SK-N-SH treated with all-trans-retinoic acid at 6 μM for 48 hours (cell line): ENCODE results near the gene MRGPRF.

Experiments used
- ATAC-seq: fragments of 200-7000 bp; cut with Tn5 transposase; 3 replicates; pipeline ENCODE4 v1.9.1; 2020; ENCODE audit warnings: mild to moderate bottlenecking, moderate library complexity
- BACH2 ChIP-seq: fragments of 250-450 bp; sonication (Bioruptor Pico); IDR thresholded peaks from 2 replicates; pipeline ENCODE4 v1.9.0; 2021; ENCODE audit warnings: mild to moderate bottlenecking, borderline replicate concordance
- ESRRG ChIP-seq: fragments of 250-450 bp; sonication (Bioruptor Pico); IDR thresholded peaks from 2 replicates; pipeline ENCODE4 v1.6.1; 2021; ENCODE audit warnings: mild to moderate bottlenecking
- GLIS3 ChIP-seq: fragments of 250-450 bp; sonication (Bioruptor Pico); IDR thresholded peaks from 2 replicates; pipeline ENCODE4 v1.5.0; 2020; ENCODE audit warnings: mild to moderate bottlenecking, moderate library complexity
- ISL1 ChIP-seq: fragments of 250-450 bp; sonication (Bioruptor Pico); IDR thresholded peaks from 2 replicates; pipeline ENCODE4 v2.1.2; 2022; ENCODE audit warnings: mild to moderate bottlenecking, moderate library complexity
- PATZ1 ChIP-seq: fragments of 250-450 bp; sonication (Bioruptor Pico); IDR thresholded peaks from 2 replicates; pipeline ENCODE4 v1.8.0; 2020; ENCODE audit warnings: mild to moderate bottlenecking, moderate library complexity, borderline replicate concordance
- PPARA ChIP-seq: fragments of 250-450 bp; sonication (Bioruptor Pico); IDR thresholded peaks from 2 replicates; pipeline ENCODE4 v1.5.0; 2020; ENCODE audit warnings: mild to moderate bottlenecking, borderline replicate concordance
- SNAI2 ChIP-seq: fragments of 250-450 bp; sonication (Bioruptor Pico); IDR thresholded peaks from 2 replicates; pipeline ENCODE4 v1.5.0; 2020; ENCODE audit warnings: mild to moderate bottlenecking, moderate library complexity
- TSHZ2 ChIP-seq: fragments of 250-450 bp; sonication (Bioruptor Pico); IDR thresholded peaks from 2 replicates; pipeline ENCODE4 v1.5.0; 2020; ENCODE audit warnings: mild to moderate bottlenecking, moderate library complexity
- ZC3H10 ChIP-seq: fragments of 250-450 bp; sonication (Bioruptor Pico); IDR thresholded peaks from 2 replicates; pipeline ENCODE4 v1.5.1; 2021; ENCODE audit warnings: mild to moderate bottlenecking, moderate library complexity
- ZFP30 ChIP-seq: fragments of 450-650 bp; formaldehyde crosslinking; IDR thresholded peaks from 2 replicates; pipeline ENCODE4 v1.5.0; 2022; ENCODE audit warnings: mild to moderate bottlenecking, moderate library complexity
- ZNF565 ChIP-seq: fragments of 450-650 bp; formaldehyde crosslinking; conservative IDR thresholded peaks from 2 replicates; pipeline ENCODE4 v1.5.0; 2020; ENCODE audit warnings: low read depth, mild to moderate bottlenecking, moderate library complexity
- ZNF8 ChIP-seq: fragments of 450-650 bp; formaldehyde crosslinking; IDR thresholded peaks from 2 replicates; pipeline ENCODE4 v1.5.0; 2020; ENCODE audit warnings: mild to moderate bottlenecking, moderate library complexity
- TF ChIP-seq, protein P1 (sequence below): fragments of 250-450 bp; sonication (Bioruptor Pico); IDR thresholded peaks from 2 replicates; pipeline ENCODE4 v1.8.0; 2021; ENCODE audit warnings: low read depth, mild to moderate bottlenecking, moderate library complexity, borderline replicate concordance
- TF ChIP-seq, protein P2 (sequence below): fragments of 250-450 bp; sonication (Bioruptor Pico); IDR thresholded peaks from 2 replicates; pipeline ENCODE4 v1.5.1; 2021; ENCODE audit warnings: mild to moderate bottlenecking, moderate library complexity
- TF ChIP-seq, protein P3 (sequence below): fragments of 250-450 bp; sonication (Bioruptor Pico); IDR thresholded peaks from 2 replicates; pipeline ENCODE4 v1.5.1; 2020; ENCODE audit warnings: low read depth, mild to moderate bottlenecking, moderate library complexity

The MRGPRF gene

DNA sequence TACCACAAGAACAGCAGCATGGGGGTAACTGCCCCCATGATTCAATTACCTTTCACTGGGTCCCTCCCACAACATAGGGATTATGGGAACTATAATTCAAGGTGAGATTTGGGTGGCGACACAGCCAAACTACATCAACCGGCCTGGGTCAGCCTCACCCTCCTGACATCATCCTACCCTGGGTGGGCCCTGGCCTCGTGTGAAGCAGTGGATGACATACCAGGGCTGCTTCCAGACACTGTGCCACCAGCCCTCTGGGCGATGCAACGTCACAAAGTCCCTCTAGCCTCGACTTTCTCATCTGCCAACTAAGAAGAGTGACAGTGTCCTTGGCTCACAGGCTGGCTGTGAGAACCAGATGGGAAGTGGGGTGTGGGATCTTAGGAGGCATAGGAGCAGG, 27.0 kb upstream of the MRGPRF start:
- no peak for ATAC-seq
- no peak for TF ChIP-seq ISL1
- no peak for TF ChIP-seq TSHZ2 (CRISPR knock-in tag)
- TF ChIP-seq, protein P1, sequence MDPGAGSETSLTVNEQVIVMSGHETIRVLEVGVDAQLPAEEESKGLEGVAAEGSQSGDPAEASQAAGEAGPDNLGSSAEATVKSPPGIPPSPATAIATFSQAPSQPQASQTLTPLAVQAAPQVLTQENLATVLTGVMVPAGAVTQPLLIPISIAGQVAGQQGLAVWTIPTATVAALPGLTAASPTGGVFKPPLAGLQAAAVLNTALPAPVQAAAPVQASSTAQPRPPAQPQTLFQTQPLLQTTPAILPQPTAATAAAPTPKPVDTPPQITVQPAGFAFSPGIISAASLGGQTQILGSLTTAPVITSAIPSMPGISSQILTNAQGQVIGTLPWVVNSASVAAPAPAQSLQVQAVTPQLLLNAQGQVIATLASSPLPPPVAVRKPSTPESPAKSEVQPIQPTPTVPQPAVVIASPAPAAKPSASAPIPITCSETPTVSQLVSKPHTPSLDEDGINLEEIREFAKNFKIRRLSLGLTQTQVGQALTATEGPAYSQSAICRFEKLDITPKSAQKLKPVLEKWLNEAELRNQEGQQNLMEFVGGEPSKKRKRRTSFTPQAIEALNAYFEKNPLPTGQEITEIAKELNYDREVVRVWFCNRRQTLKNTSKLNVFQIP (CRISPR knock-in tag): no peak
- no peak for TF ChIP-seq PPARA (CRISPR knock-in tag)
- TF ChIP-seq PATZ1: no peak
- TF ChIP-seq, protein P2, sequence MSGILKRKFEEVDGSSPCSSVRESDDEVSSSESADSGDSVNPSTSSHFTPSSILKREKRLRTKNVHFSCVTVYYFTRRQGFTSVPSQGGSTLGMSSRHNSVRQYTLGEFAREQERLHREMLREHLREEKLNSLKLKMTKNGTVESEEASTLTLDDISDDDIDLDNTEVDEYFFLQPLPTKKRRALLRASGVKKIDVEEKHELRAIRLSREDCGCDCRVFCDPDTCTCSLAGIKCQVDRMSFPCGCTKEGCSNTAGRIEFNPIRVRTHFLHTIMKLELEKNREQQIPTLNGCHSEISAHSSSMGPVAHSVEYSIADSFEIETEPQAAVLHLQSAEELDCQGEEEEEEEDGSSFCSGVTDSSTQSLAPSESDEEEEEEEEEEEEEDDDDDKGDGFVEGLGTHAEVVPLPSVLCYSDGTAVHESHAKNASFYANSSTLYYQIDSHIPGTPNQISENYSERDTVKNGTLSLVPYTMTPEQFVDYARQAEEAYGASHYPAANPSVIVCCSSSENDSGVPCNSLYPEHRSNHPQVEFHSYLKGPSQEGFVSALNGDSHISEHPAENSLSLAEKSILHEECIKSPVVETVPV (CRISPR knock-in tag): no peak

- ATAC-seq: no peak
- TF ChIP-seq, protein P2 (CRISPR knock-in tag): no peak
- TF ChIP-seq GLIS3 (no peak), ESRRG (CRISPR knock-in tag) (no peak), ISL1 (no peak), ZNF565 (CRISPR knock-in tag) (no peak), PATZ1 (no peak)
Measured at GRCh38 chr11:69039501-69039900, 26.5 kb upstream of the MRGPRF start.

- no peak for TF ChIP-seq SNAI2
- no peak for TF ChIP-seq ZC3H10 (CRISPR knock-in tag)
- TF ChIP-seq, protein P3, sequence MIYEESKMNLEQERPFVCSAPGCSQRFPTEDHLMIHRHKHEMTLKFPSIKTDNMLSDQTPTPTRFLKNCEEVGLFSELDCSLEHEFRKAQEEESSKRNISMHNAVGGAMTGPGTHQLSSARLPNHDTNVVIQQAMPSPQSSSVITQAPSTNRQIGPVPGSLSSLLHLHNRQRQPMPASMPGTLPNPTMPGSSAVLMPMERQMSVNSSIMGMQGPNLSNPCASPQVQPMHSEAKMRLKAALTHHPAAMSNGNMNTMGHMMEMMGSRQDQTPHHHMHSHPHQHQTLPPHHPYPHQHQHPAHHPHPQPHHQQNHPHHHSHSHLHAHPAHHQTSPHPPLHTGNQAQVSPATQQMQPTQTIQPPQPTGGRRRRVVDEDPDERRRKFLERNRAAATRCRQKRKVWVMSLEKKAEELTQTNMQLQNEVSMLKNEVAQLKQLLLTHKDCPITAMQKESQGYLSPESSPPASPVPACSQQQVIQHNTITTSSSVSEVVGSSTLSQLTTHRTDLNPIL (CRISPR knock-in tag): no peak
- no peak for TF ChIP-seq ZFP30
- TF ChIP-seq ZNF8 (CRISPR knock-in tag): no peak
- no peak for TF ChIP-seq BACH2 (CRISPR knock-in tag)
- no peak for TF ChIP-seq PATZ1
- TF ChIP-seq GLIS3: no peak
- no peak for ATAC-seq
Measured at GRCh38 chr11:69037544-69037943, 24.5 kb upstream of the MRGPRF start.
